Natural killer cell (primary cell): ENCODE measurements around the gene NPLOC4. TPM values are rescaled to one million over a fixed set of nuclear protein-coding genes. Genes with fewer than 3 reads are reported as not detected.

Experiments
- ATAC-seq, 3 donors: fragments of 150-1000 bp in 2 of 3; fragments of 200-7000 bp in 1 of 3; cut with Tn5 transposase; 1 replicate in 1 of 3; 2 replicates in 2 of 3; pipeline ENCODE4 v1.10.0; 2021; ENCODE audit warnings: mild to moderate bottlenecking in 2 of 3, moderate library complexity in 2 of 3
- DNase-seq, 2 donors: peaks; one replicate each; pipeline versions ENCODE4 v3.0.0 to v3.0.0-alpha.2; 2013 to 2021; ENCODE audit warnings: mixed read lengths in 1 of 2
- H3K27ac ChIP-seq: one replicate; pipeline ENCODE4 v1.5.1; 2013; ENCODE audit warnings: mild to moderate bottlenecking, low read length
- H3K27me3 ChIP-seq: one replicate; pipeline ENCODE4 v1.6.1; 2013; ENCODE audit warnings: low read length; ENCODE audit not compliant: control insufficient read depth, insufficient read depth
- H3K36me3 ChIP-seq: one replicate; pipeline ENCODE4 v1.6.1; 2013; ENCODE audit warnings: low read length; ENCODE audit not compliant: control insufficient read depth, insufficient read depth
- H3K4me1 ChIP-seq: one replicate; pipeline ENCODE4 v1.6.1; 2013; ENCODE audit warnings: low read length; ENCODE audit not compliant: control insufficient read depth, insufficient read depth
- H3K4me3 ChIP-seq: one replicate; pipeline ENCODE4 v1.5.1; 2013; ENCODE audit warnings: low read length
- H3K9me3 ChIP-seq: one replicate; pipeline ENCODE4 v1.6.1; 2013; ENCODE audit warnings: low read length; ENCODE audit not compliant: control insufficient read depth, insufficient read depth
- H3K27ac Mint-ChIP-seq, 2 donors: one replicate each; pipeline ENCODE4 v1.8.0; 2022; ENCODE audit warnings: mild to moderate bottlenecking in 2 of 2, mixed read lengths in 2 of 2, moderate library complexity in 1 of 2
- H3K27me3 Mint-ChIP-seq, 2 donors: one replicate each; pipeline ENCODE4 v1.8.0; 2022; ENCODE audit warnings: low read depth in 2 of 2, mixed read lengths in 2 of 2
- H3K36me3 Mint-ChIP-seq: one replicate; pipeline ENCODE4 v1.8.0; 2022; ENCODE audit warnings: mixed read lengths
- H3K4me1 Mint-ChIP-seq, 2 donors: one replicate each; pipeline ENCODE4 v1.8.0; 2022; ENCODE audit warnings: mixed read lengths in 2 of 2
- H3K4me3 Mint-ChIP-seq: one replicate; pipeline ENCODE4 v1.8.0; 2022; ENCODE audit warnings: mild to moderate bottlenecking, moderate library complexity, mixed read lengths
- H3K9me3 Mint-ChIP-seq, 2 donors: one replicate each; pipeline ENCODE4 v1.8.0; 2022; ENCODE audit warnings: mixed read lengths in 2 of 2
- CTCF ChIP-seq: fragments of 200-600 bp; IDR thresholded peaks from one replicate; pipeline ENCODE4 v1.8.0; 2022; ENCODE audit warnings: antibody characterized with exemption
- WGBS: methylation state at CpG from one replicate; pipeline ENCODE4 v1.1.7; 2013; ENCODE audit warnings: missing lambda C conversion rate; ENCODE audit not compliant: insufficient coverage; 5-methylcytosine and 5-hydroxymethylcytosine counted together
- intact Hi-C: fragments of 100-400 bp; cut with micrococcal nuclease; formaldehyde crosslinking; loops from one replicate; pipeline ENCODE4 v1.14.2; 2022
- total RNA-seq, 4 donors: library from RNA; stranded (reverse); fragments of 120-200 nt in 1 of 4; gene quantifications; one replicate each; pipeline versions ENCODE4 v1.2.3 to v1.2.4, GENCODE V29; 2013 to 2022

NPLOC4 gene
- total RNA-seq, 3 donors from 2014 or later (not counting 1 experiment from before 2014, with no cell fraction given) = 96.2 to 117 (median 99.1) TPM

GRCh38 chr17:81644496-81644895 lies 7.6 kb upstream of the NPLOC4 start:
- H3K4me1 ChIP-seq = no peaks in the 10 kb centered on the region
- Mint-ChIP-seq H3K4me1 (peaks cover 0 to 4% of the 10 kb centered on the region in 2 donors), H3K4me3 (no peak overlapping the region), H3K27ac (no peak overlapping the region), H3K27me3 (peaks cover 0 to 6% of the 10 kb centered on the region in 2 donors), H3K36me3 (no peaks in the 10 kb centered on the region), H3K9me3 (no peaks in the 10 kb centered on the region)
- no peaks in the 10 kb centered on the region for H3K36me3 ChIP-seq
- peaks cover 3% of the 10 kb centered on the region for H3K9me3 ChIP-seq
- no peak for TF ChIP-seq CTCF
- WGBS = 95% methylated on average over 15 of the region's 15 CpGs
- DNase-seq (no peak), ATAC-seq (no peak)
- no peak overlapping the region for H3K27ac ChIP-seq
- no peak overlapping the region for H3K4me3 ChIP-seq
- H3K27me3 ChIP-seq = peaks cover 3% of the 10 kb centered on the region
- intact Hi-C loops = no loop called here

- no peaks in the 10 kb centered on the region for H3K36me3 ChIP-seq
- Mint-ChIP-seq H3K27ac (no peak overlapping the region), H3K4me3 (no peak overlapping the region), H3K36me3 (no peaks in the 10 kb centered on the region), H3K4me1 (no peaks in the 10 kb centered on the region), H3K27me3 (no peaks in the 10 kb centered on the region), H3K9me3 (no peaks in the 10 kb centered on the region)
- H3K9me3 ChIP-seq = no peaks in the 10 kb centered on the region
- H3K27me3 ChIP-seq = no peaks in the 10 kb centered on the region
- H3K27ac ChIP-seq = no peak overlapping the region
- intact Hi-C loops = no loop called here
- no peak for DNase-seq
- WGBS = 89% methylated on average over 17 of the region's 17 CpGs
- H3K4me3 ChIP-seq = no peak overlapping the region
- TF ChIP-seq CTCF = no peak
- ATAC-seq = no peak
- peaks cover 6% of the 10 kb centered on the region for H3K4me1 ChIP-seq
Measured at GRCh38 chr17:81641825-81642489, 5.0 kb upstream of the NPLOC4 start.

GRCh38 chr17:81640011-81640410 lies 3.1 kb upstream of the NPLOC4 start:
- Mint-ChIP-seq H3K27me3 (no peaks in the 10 kb centered on the region), H3K36me3 (no peaks in the 10 kb centered on the region), H3K27ac (no peak overlapping the region), H3K4me3 (no peak overlapping the region), H3K4me1 (peaks cover 9 to 12% of the 10 kb centered on the region in 2 donors), H3K9me3 (no peaks in the 10 kb centered on the region)
- H3K27ac ChIP-seq = no peak overlapping the region
- H3K4me1 ChIP-seq = peaks cover 20% of the 10 kb centered on the region
- no peaks in the 10 kb centered on the region for H3K27me3 ChIP-seq
- H3K9me3 ChIP-seq = no peaks in the 10 kb centered on the region
- H3K4me3 ChIP-seq = no peak overlapping the region
- DNase-seq (no peak), ATAC-seq (no peak)
- TF ChIP-seq CTCF = no peak
- 93% methylated on average over 9 of the region's 9 CpGs for WGBS
- H3K36me3 ChIP-seq = no peaks in the 10 kb centered on the region
- intact Hi-C loops = no loop called here

GRCh38 chr17:81638683-81639082 lies 1.8 kb upstream of the NPLOC4 start:
- Histone ChIP-seq H3K27ac (no peak overlapping the region), H3K4me3 (no peak overlapping the region), H3K9me3 (no peaks in the 10 kb centered on the region), H3K36me3 (no peaks in the 10 kb centered on the region), H3K4me1 (peaks cover 20% of the 10 kb centered on the region), H3K27me3 (no peaks in the 10 kb centered on the region)
- Mint-ChIP-seq H3K27ac (no peak overlapping the region), H3K36me3 (no peaks in the 10 kb centered on the region), H3K4me3 (peak overlapping the region; percentile 35), H3K9me3 (no peaks in the 10 kb centered on the region), H3K4me1 (peaks cover 9 to 12% of the 10 kb centered on the region in 2 donors), H3K27me3 (no peaks in the 10 kb centered on the region)
- no peak for ATAC-seq
- intact Hi-C loops = no loop called here
- WGBS = 90% methylated on average over 3 of the region's 4 CpGs
- no peak for TF ChIP-seq CTCF
- no peak for DNase-seq
